Loucy (cell line): ENCODE results near the gene MAPKAP1.

ENCODE experiments used
- EZH2phosphoT487 ChIP-seq: fragments of 200-600 bp; IDR thresholded peaks from 2 replicates; pipeline ENCODE4 v1.6.1; 2018; ENCODE audit warnings: antibody characterized with exemption, mild to moderate bottlenecking, moderate library complexity, borderline replicate concordance
- TF ChIP-seq, protein P1 (sequence below): fragments of 200-600 bp; sonication (generic); conservative IDR thresholded peaks from 2 replicates; pipeline ENCODE4 v1.5.1; 2014; ENCODE audit warnings: mild to moderate bottlenecking, antibody characterized with exemption, low read length

DNA sequence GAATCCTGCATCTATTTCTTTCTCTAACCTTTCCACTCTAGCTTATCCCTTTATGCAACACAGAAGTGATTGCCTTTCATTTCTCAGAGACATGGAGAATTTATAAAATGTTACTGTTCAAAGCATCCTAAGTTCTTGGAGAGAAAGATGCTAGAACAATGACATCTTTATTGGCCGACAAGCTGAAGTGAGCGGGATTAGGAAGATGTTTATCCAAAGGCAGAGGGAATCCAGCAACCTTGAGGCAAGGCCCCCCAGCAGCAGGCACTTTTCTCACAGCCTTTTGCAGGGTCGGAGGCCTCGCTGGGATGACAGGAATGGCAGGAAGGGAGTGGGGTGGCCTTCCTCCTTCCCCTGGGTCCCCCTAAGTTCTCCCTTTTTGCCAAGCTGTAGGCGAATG, 240.6 kb downstream of the MAPKAP1 start:
- TF ChIP-seq, protein P1, sequence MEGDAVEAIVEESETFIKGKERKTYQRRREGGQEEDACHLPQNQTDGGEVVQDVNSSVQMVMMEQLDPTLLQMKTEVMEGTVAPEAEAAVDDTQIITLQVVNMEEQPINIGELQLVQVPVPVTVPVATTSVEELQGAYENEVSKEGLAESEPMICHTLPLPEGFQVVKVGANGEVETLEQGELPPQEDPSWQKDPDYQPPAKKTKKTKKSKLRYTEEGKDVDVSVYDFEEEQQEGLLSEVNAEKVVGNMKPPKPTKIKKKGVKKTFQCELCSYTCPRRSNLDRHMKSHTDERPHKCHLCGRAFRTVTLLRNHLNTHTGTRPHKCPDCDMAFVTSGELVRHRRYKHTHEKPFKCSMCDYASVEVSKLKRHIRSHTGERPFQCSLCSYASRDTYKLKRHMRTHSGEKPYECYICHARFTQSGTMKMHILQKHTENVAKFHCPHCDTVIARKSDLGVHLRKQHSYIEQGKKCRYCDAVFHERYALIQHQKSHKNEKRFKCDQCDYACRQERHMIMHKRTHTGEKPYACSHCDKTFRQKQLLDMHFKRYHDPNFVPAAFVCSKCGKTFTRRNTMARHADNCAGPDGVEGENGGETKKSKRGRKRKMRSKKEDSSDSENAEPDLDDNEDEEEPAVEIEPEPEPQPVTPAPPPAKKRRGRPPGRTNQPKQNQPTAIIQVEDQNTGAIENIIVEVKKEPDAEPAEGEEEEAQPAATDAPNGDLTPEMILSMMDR = no peak
- TF ChIP-seq EZH2phosphoT487 = no peak
